ENCODE measurements around the gene GAB2.

GAB2 gene

GRCh38 chr11:78428773-78429172, 11.2 kb upstream of the GAB2 start:
- no peak overlapping the region for H3K9ac ChIP-seq (ENCODE audit: low read depth, low read length, poor library complexity)
- no peak overlapping the region for H2AFZ ChIP-seq (ENCODE audit: low read length)
- H3K4ac ChIP-seq (ENCODE audit: low read length): no peak overlapping the region
- H4K91ac ChIP-seq (ENCODE audit: low read depth, low read length, poor library complexity): no peak overlapping the region
- H3K9me3 ChIP-seq (replicated peaks in 1 of 2; ENCODE audit: control insufficient read depth in 2 of 2, insufficient read depth in 1 of 2, low read depth in 1 of 2, low read length in 2 of 2): no peaks in the 10 kb centered on the region
- peaks cover 3 to 5% of the 10 kb centered on the region in 2 donors for H3K4me1 ChIP-seq (ENCODE audit: control insufficient read depth in 2 of 2, insufficient read depth in 1 of 2, low read depth in 1 of 2, low read length in 2 of 2)
- no peaks in the 10 kb centered on the region for H3K79me1 ChIP-seq (ENCODE audit: low read depth, low read length)
- no peak overlapping the region for H3K23ac ChIP-seq (ENCODE audit: low read depth, low read length, poor library complexity)
- H3K18ac ChIP-seq (ENCODE audit: low read length): no peak overlapping the region
- H2BK12ac ChIP-seq (ENCODE audit: low read length): no peak overlapping the region
- H3K4me3 ChIP-seq (ENCODE audit: low read length in 2 of 2): no peak overlapping the region
- H2BK120ac ChIP-seq (ENCODE audit: low read depth, low read length): no peak overlapping the region
- no peak overlapping the region for H2AK5ac ChIP-seq (ENCODE audit: low read depth, low read length)
- no peak overlapping the region for H4K8ac ChIP-seq (ENCODE audit: low read depth, low read length)
- no CpG with 5 or more reads among the region's 3 CpGs for WGBS, 2 donors (ENCODE audit: extremely low coverage in 2 of 2, insufficient read length in 2 of 2, insufficient replicate concordance in 1 of 2)
- no peak overlapping the region for H2BK5ac ChIP-seq (ENCODE audit: low read length)
- H3K4me2 ChIP-seq (ENCODE audit: insufficient read depth, low read length, poor library complexity, severe bottlenecking): no peak overlapping the region
- DNase-seq (ENCODE audit: low spot score): no peak
- H3K27me3 ChIP-seq (ENCODE audit: control insufficient read depth in 3 of 3, insufficient read depth in 3 of 3, low read depth in 1 of 3, low read length in 3 of 3): no peaks in the 10 kb centered on the region
- peaks cover 0 to 3% of the 10 kb centered on the region in 2 donors for H3K36me3 ChIP-seq (replicated peaks in 1 of 2; ENCODE audit: control insufficient read depth in 2 of 2, insufficient read depth in 2 of 2, low read length in 2 of 2)
- H3K27ac ChIP-seq (replicated peaks; ENCODE audit: low read length): no peak overlapping the region
- no peak overlapping the region for H3K14ac ChIP-seq (ENCODE audit: low read length)
- no peak overlapping the region for H2BK15ac ChIP-seq (ENCODE audit: low read length)

DNA sequence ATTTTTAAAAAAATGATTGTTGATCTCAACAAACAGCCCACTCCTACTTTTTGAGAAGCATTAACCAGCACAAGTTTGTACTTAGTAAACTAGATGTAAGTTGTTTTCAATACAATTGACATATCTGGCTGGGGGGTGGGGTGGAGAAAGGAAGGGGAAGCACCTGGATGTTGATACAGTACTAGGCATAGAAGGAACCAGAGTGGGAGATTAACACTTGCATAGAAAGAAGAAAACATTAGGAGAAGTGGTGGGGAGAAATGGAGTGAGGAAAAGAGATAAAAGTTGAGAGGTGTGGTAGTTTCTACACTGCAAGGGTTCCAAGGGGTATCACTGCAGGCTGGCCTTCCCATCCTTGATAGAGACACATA, 10.6 kb upstream of the GAB2 start:
- Histone ChIP-seq H3K4me3 (ENCODE audit: low read length in 2 of 2) (no peak overlapping the region), H3K27me3 (ENCODE audit: control insufficient read depth in 3 of 3, insufficient read depth in 3 of 3, low read depth in 1 of 3, low read length in 3 of 3) (no peaks in the 10 kb centered on the region), H2BK12ac (ENCODE audit: low read length) (no peak overlapping the region), H3K4me2 (ENCODE audit: insufficient read depth, low read length, poor library complexity, severe bottlenecking) (no peak overlapping the region), H4K8ac (ENCODE audit: low read depth, low read length) (no peak overlapping the region), H2BK15ac (ENCODE audit: low read length) (no peak overlapping the region), H3K79me1 (ENCODE audit: low read depth, low read length) (no peaks in the 10 kb centered on the region), H3K4ac (ENCODE audit: low read length) (no peak overlapping the region), H2AK5ac (ENCODE audit: low read depth, low read length) (no peak overlapping the region), H3K27ac (replicated peaks; ENCODE audit: low read length) (no peak overlapping the region), H3K14ac (ENCODE audit: low read length) (no peak overlapping the region), H3K36me3 (replicated peaks in 1 of 2; ENCODE audit: control insufficient read depth in 2 of 2, insufficient read depth in 2 of 2, low read length in 2 of 2) (peaks cover 0 to 3% of the 10 kb centered on the region in 2 donors), H2AFZ (ENCODE audit: low read length) (no peak overlapping the region), H4K91ac (ENCODE audit: low read depth, low read length, poor library complexity) (no peak overlapping the region), H3K9me3 (replicated peaks in 1 of 2; ENCODE audit: control insufficient read depth in 2 of 2, insufficient read depth in 1 of 2, low read depth in 1 of 2, low read length in 2 of 2) (no peaks in the 10 kb centered on the region), H3K9ac (ENCODE audit: low read depth, low read length, poor library complexity) (no peak overlapping the region), H3K4me1 (ENCODE audit: control insufficient read depth in 2 of 2, insufficient read depth in 1 of 2, low read depth in 1 of 2, low read length in 2 of 2) (peaks cover 3 to 5% of the 10 kb centered on the region in 2 donors), H2BK5ac (ENCODE audit: low read length) (no peak overlapping the region), H3K23ac (ENCODE audit: low read depth, low read length, poor library complexity) (no peak overlapping the region), H3K18ac (ENCODE audit: low read length) (no peak overlapping the region), H2BK120ac (ENCODE audit: low read depth, low read length) (no peak overlapping the region)
- no peak for DNase-seq (ENCODE audit: low spot score)

GRCh38 chr11:78427615-78428265, 10.1 kb upstream of the GAB2 start:
- Histone ChIP-seq H3K4me2 (ENCODE audit: insufficient read depth, low read length, poor library complexity, severe bottlenecking) (no peak overlapping the region), H2AK5ac (ENCODE audit: low read depth, low read length) (no peak overlapping the region), H3K23ac (ENCODE audit: low read depth, low read length, poor library complexity) (no peak overlapping the region), H4K8ac (ENCODE audit: low read depth, low read length) (no peak overlapping the region), H2BK12ac (ENCODE audit: low read length) (no peak overlapping the region), H3K4me1 (ENCODE audit: control insufficient read depth in 2 of 2, insufficient read depth in 1 of 2, low read depth in 1 of 2, low read length in 2 of 2) (peaks cover 3 to 5% of the 10 kb centered on the region in 2 donors), H3K27ac (replicated peaks; ENCODE audit: low read length) (no peak overlapping the region), H3K27me3 (ENCODE audit: control insufficient read depth in 3 of 3, insufficient read depth in 3 of 3, low read depth in 1 of 3, low read length in 3 of 3) (no peaks in the 10 kb centered on the region), H2AFZ (ENCODE audit: low read length) (no peak overlapping the region), H3K9ac (ENCODE audit: low read depth, low read length, poor library complexity) (no peak overlapping the region), H2BK120ac (ENCODE audit: low read depth, low read length) (no peak overlapping the region), H3K79me1 (ENCODE audit: low read depth, low read length) (no peaks in the 10 kb centered on the region), H2BK15ac (ENCODE audit: low read length) (no peak overlapping the region), H3K4ac (ENCODE audit: low read length) (no peak overlapping the region), H4K91ac (ENCODE audit: low read depth, low read length, poor library complexity) (no peak overlapping the region), H2BK5ac (ENCODE audit: low read length) (no peak overlapping the region), H3K18ac (ENCODE audit: low read length) (no peak overlapping the region), H3K36me3 (replicated peaks in 1 of 2; ENCODE audit: control insufficient read depth in 2 of 2, insufficient read depth in 2 of 2, low read length in 2 of 2) (peaks cover 0 to 3% of the 10 kb centered on the region in 2 donors), H3K14ac (ENCODE audit: low read length) (no peak overlapping the region), H3K9me3 (replicated peaks in 1 of 2; ENCODE audit: control insufficient read depth in 2 of 2, insufficient read depth in 1 of 2, low read depth in 1 of 2, low read length in 2 of 2) (no peaks in the 10 kb centered on the region), H3K4me3 (ENCODE audit: low read length in 2 of 2) (no peak overlapping the region)
- DNase-seq (ENCODE audit: low spot score): no peak
- no CpG with 5 or more reads among the region's 11 CpGs for WGBS, 2 donors (ENCODE audit: extremely low coverage in 2 of 2, insufficient read length in 2 of 2, insufficient replicate concordance in 1 of 2)

- Histone ChIP-seq H3K9ac (ENCODE audit: low read depth, low read length, poor library complexity) (no peak overlapping the region), H4K8ac (ENCODE audit: low read depth, low read length) (no peak overlapping the region), H3K4me1 (ENCODE audit: control insufficient read depth in 2 of 2, insufficient read depth in 1 of 2, low read depth in 1 of 2, low read length in 2 of 2) (peaks cover 3 to 5% of the 10 kb centered on the region in 2 donors), H3K79me1 (ENCODE audit: low read depth, low read length) (no peaks in the 10 kb centered on the region), H3K4me2 (ENCODE audit: insufficient read depth, low read length, poor library complexity, severe bottlenecking) (no peak overlapping the region), H3K4me3 (ENCODE audit: low read length in 2 of 2) (no peak overlapping the region), H3K9me3 (replicated peaks in 1 of 2; ENCODE audit: control insufficient read depth in 2 of 2, insufficient read depth in 1 of 2, low read depth in 1 of 2, low read length in 2 of 2) (no peaks in the 10 kb centered on the region), H3K27ac (replicated peaks; ENCODE audit: low read length) (no peak overlapping the region), H2AFZ (ENCODE audit: low read length) (no peak overlapping the region), H3K14ac (ENCODE audit: low read length) (no peak overlapping the region), H2BK12ac (ENCODE audit: low read length) (no peak overlapping the region), H3K23ac (ENCODE audit: low read depth, low read length, poor library complexity) (no peak overlapping the region), H2BK5ac (ENCODE audit: low read length) (no peak overlapping the region), H4K91ac (ENCODE audit: low read depth, low read length, poor library complexity) (no peak overlapping the region), H2BK120ac (ENCODE audit: low read depth, low read length) (no peak overlapping the region), H3K4ac (ENCODE audit: low read length) (no peak overlapping the region), H3K36me3 (replicated peaks in 1 of 2; ENCODE audit: control insufficient read depth in 2 of 2, insufficient read depth in 2 of 2, low read length in 2 of 2) (peaks cover 0 to 3% of the 10 kb centered on the region in 2 donors), H2AK5ac (ENCODE audit: low read depth, low read length) (no peak overlapping the region), H2BK15ac (ENCODE audit: low read length) (no peak overlapping the region), H3K27me3 (ENCODE audit: control insufficient read depth in 3 of 3, insufficient read depth in 3 of 3, low read depth in 1 of 3, low read length in 3 of 3) (no peaks in the 10 kb centered on the region), H3K18ac (ENCODE audit: low read length) (no peak overlapping the region)
- no peak for DNase-seq (ENCODE audit: low spot score)
- WGBS, 2 donors (ENCODE audit: extremely low coverage in 2 of 2, insufficient read length in 2 of 2, insufficient replicate concordance in 1 of 2): no CpG with 5 or more reads among the region's 1 CpG
These were observed 9.2 kb upstream of the GAB2 start for GRCh38 chr11:78426845-78427244.

All from neuronal stem cell (in vitro differentiated cells).